NCI-H146 treated with DMSO at 0.1 percent for 48 hours (cell line): Measurements from ENCODE around the gene OSBPL5.

Experiments
- DNase-seq: peaks from one replicate; lab custom pipeline; 2025; ENCODE audit not compliant: unreplicated experiment; lab: John Stamatoyannopoulos, UW

OSBPL5 gene, protein sequence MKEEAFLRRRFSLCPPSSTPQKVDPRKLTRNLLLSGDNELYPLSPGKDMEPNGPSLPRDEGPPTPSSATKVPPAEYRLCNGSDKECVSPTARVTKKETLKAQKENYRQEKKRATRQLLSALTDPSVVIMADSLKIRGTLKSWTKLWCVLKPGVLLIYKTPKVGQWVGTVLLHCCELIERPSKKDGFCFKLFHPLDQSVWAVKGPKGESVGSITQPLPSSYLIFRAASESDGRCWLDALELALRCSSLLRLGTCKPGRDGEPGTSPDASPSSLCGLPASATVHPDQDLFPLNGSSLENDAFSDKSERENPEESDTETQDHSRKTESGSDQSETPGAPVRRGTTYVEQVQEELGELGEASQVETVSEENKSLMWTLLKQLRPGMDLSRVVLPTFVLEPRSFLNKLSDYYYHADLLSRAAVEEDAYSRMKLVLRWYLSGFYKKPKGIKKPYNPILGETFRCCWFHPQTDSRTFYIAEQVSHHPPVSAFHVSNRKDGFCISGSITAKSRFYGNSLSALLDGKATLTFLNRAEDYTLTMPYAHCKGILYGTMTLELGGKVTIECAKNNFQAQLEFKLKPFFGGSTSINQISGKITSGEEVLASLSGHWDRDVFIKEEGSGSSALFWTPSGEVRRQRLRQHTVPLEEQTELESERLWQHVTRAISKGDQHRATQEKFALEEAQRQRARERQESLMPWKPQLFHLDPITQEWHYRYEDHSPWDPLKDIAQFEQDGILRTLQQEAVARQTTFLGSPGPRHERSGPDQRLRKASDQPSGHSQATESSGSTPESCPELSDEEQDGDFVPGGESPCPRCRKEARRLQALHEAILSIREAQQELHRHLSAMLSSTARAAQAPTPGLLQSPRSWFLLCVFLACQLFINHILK

DNA sequence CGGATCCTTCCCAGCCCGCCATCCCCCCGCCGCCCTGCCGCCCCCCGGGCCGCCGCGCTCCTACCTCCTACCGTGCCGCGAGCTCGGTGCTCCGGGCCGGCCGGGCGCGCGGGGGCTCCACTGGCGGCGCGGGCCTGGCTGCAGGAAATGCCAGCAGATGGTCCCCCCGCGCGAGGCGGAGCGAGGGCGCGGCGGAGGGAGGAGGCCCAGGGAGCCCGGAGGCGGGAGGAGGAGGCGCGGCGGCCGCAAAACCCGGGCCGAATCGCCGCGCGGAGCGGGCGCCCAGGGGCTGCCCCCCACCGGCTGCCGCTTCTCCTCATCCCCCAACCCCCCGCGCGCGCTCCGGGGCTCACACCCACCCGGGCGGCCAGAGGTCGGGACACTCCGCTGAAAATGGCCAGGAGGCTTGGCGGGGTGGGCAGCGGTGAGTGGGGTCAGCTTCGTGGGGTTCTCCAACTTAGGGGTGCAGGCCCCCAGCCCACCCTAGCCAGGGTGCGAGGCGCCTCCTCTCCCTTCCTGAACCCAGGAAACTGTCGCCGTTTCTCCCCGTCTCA is at the start of gene OSBPL5:
Gene OSBPL5 (minus strand): TSS at position 159 of the 554 bp plus-strand sequence. CDS start 36,162 bp downstream, outside the sequence.
- peak; percentile 11 for DNase-seq

- no peak for DNase-seq
Observed at GRCh38 chr11:3214420-3214699, 49.2 kb upstream of the OSBPL5 start.

- no peak for DNase-seq
Observed at GRCh38 chr11:3213659-3214419, 48.7 kb upstream of the OSBPL5 start.

GRCh38 chr11:3208272-3208671 is 43.2 kb upstream of the OSBPL5 start:
- DNase-seq = no peak

DNA sequence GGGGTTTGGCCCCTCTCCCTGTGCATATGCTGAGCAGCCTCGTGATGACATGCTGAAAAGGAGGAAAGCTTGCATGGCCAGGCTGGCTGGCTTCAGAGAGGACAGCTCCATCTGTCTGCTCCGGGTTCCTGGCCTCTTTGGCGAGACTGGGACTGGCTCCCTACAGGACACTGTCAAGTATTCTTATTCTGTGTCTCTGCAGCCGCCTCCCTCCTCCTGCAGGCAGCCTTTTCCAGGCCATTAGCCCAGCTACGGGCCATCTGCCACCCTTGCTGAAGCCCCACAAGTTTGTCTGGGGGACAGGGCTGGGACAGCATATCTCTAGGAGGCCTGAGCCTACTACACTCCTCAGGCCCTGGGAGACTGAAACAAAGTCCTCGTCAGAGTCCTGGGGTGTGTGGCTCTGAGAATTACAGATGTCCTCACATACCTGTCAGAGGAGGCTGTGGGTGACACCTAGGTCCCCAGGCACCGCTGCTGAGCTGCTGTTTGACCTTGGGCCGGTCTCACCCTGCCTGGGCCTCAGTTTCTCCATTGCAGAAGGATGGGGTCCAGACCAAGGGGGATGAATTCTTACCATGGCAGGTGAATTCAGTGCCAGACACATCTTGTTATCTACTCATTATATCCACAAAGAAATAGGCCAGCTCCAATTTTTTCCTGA is 42.5 kb upstream of the OSBPL5 start:
- no peak for DNase-seq

DNA sequence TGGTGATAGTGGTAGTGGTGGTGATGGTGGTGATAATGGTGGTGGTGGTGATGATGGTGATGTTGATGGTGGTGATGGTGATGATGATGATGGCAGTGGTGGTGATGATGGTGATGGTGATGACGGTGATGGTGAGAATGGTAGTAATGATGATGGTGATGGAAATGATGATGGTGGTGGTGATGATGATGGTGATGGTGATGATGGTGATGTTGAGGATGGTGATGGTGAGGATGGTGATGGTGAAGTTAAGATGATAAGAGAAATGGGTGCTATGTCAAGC is 41.8 kb upstream of the OSBPL5 start:
- DNase-seq = no peak

DNA sequence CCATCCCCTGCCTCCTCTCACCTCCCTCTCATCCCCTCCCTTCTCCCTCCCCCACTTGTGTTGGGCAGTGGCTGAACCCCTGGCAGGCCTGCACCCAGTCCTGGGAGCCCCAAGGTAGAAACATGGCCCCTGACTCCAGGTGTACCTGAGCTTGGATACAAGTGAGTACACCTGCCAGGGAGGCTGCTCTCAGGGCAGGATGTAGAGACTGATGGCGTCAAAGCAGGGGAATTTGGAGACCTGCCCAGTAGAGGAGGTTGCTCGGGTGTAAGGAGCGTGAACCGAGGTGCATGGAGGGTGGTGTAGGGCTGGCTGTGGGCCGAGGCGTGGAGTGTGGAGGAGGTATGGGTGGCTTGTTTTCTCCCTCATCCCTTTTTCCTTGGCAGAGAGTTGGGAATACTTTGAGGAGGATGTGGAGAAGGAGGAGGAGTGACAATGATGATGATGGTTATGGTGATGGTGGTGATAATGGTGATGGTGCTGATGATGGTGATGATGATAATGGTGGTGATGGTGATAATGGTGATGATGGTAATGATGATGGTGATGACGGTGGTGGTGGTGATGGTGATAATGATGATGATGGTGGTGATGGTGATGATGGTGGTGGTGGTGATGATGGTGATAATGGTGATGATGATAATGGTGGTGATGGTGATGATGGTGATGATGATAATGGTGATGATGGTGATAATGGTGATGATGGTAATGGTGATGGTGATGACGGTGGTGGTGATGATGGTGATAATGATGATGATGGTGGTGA is 41.2 kb upstream of the OSBPL5 start:
- DNase-seq = no peak

DNA sequence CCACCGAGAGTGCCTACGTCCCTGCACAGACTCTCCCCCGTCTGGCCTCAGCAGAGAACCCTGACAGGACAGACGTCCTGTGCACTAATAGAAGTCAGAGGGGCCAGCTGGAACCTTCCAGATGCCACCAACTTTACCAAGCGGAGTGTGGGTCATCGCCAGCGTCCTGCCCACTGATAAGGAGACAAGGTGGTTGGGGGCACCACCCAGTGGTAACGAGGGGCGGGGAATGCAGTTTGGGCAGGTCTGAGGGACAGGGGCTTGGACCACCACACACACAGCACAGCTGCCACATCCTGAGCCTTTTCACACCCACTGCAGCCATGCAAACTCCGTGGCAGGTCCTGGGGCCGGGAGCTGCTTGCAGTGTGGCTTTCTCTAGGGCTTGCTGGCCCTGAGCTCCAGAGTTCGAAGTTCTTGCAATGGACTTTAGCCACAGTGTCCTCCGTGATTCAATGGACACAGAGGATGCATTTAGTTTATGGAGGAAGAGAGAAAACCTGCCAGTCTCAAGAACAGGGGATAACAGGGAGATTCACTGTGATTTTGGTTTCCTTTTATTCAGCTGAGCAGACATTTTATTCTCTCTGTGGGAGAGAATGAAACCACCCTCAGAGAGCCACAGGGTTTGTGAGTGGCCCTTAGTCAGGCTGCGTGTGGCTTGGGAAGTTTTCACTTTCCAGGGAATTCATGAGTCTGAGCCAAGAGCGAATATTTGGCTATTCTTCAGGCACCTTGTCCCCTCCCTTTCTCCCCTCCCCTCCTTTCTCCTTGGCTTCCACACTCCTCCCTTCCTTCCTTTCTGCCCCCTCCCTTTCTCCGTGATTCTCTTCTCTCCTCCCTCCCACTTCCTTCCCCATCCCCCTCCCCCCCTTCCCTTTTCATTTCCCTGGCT is 40.4 kb upstream of the OSBPL5 start:
- no peak for DNase-seq

DNA sequence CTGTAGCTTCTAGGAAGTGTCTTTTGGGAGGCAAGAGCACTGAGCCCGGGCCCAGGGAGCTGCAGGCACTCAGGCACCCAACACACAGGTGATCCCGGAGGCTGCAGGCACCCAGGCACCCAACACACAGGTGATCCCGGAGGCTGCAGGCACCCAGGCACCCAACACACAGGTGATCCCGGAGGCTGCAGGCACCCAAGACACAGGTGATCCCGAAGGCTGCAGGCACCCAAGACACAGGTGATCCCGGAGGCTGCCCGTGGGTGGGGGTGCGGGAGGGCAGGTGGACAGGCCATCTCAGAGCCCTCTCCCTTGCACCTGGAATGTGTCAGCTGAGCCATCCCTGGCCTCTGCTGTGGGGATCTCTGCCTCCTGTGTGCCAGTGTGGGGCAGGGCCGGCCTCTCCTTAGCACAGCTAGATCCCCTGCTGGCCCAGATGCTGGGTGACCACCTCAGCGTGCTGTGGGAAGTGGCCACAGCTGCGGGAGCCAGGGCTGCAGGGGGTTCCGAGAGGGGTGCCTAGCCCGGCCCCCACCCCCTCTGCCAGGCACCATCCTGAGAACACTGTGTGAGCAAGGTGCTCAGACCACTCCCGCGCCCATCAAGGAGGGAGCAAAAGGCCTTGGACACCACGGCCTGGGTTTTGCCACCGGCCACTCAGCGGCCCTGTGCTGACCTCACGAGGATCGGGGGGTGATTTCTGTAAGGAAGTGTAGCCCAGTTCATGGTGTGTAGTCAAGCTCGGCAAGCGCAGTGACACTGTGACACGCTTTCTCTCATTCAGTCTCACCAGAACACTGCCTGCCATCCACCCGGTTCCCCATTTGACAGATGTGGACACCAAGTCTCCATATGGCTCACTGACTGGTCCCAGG is 39.3 kb upstream of the OSBPL5 start:
- no peak for DNase-seq

DNA sequence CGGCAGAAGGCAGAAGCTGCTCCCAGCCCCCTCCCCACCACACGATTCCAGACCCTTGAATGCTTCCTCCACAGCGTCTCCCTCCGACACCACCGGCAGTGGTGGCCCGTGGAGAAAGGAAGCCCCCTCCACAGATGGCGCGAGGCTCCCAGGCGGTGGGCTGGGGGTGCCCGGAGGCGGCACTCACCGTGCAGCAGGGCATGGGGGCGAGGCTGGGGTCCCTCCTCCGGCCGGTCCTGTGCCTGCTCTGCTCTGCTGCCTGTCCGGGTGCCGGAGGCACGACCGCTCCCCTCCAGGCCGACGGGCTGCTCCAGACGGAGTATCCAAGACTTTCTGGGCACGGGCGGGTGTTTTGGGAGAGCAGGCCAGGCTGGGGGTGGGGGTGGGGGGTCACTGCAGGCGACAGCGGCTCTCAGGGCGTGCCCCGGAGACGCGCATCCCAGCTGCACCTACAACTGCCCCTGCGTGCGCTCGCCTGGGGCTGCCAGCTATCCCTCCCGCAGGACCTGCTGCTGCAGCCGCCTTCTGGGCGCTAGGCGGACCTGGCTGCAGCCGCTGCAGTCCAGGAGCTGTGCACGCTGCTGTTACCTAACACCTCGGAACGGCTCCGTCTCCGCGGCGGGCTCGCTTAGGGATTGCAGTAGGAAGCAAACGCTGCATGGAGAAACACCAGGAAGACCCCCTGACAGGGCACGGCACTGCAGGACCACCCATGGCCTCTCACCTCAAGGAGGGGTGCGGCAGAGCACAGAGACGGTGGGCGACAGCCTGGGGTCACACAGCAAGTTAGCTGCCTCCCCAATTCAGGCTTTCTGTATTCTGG is 38.3 kb upstream of the OSBPL5 start:
- DNase-seq = peak; percentile 11

DNA sequence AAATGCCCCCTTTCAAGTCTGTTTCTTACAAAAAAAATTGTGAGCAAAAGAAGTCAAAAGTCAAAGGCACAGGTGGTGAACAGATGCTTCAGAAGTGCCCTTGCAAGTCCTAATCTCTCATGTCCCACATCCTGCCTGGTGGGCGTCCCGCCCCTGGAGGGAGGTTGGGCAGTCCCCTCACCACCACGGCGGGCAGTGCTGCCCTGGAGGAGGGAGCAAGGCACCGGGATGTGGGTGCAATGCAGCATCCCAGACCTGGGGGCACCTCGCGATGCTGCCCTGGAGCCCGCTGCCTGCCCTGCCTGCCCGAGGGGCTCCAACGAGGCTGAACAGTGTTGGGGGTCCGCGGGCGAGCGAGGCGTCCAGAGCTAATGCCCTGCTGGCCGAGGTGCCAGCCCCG is 37.6 kb upstream of the OSBPL5 start:
- DNase-seq = no peak

DNA sequence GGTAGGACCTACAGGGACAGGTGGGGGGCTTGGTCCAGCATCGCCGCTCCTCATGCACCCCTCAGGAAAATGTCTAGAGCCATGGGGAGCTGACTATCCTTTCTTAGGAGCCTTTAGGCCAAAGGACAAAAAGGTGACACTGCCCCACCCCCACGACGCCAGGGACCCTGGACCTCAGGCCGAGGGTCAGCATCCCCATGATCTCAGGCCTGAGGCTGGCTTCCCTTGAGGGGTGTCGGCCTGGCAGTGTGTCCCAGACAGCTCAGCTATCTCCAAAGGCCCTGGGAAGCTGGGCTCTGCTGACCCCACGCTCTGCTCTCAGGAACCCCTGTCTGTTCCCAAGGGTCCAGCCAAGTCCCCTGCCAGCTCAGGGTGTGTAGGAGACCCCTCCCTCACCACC is 37.2 kb upstream of the OSBPL5 start:
- DNase-seq = no peak

- DNase-seq = no peak
Observed at GRCh38 chr11:3201677-3202181, 36.6 kb upstream of the OSBPL5 start.

- DNase-seq = no peak
Observed at GRCh38 chr11:3201112-3201581, 36.0 kb upstream of the OSBPL5 start.

DNA sequence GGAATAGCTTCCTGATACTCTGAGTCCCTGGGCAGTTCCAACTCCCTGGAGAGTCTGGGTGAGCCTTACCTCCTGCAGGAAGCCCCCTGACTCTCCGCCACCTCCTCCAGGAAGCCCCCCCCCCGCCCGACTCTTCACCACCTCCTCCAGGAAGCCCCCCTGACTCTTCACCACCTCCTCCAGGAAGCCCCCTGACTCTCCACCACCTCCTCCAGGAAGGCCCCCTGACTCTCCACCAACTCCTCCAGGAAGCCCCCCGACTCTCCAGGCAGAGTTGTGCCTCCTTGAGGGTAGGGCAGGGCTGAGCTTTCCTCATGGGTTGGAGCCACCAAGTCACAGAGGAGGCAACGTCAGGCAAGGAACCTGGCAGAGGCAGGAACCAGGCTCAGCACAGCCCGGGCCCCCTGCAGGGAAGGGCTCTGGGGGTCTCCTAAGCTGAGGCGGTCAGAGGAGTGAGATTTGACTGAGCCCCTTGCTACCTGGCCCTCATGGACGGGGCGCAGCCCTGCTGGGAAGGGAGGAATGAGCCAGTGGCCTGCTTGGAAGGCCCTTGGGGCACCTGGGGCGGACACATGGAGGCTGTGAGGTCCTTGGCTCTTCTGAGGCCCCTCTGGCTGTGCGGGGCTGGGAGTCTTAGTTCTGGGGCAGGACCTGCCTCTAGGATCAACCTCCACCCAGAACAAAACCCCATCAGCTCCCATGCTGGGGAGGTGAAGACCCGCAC is 35.4 kb upstream of the OSBPL5 start:
- DNase-seq = no peak

DNA sequence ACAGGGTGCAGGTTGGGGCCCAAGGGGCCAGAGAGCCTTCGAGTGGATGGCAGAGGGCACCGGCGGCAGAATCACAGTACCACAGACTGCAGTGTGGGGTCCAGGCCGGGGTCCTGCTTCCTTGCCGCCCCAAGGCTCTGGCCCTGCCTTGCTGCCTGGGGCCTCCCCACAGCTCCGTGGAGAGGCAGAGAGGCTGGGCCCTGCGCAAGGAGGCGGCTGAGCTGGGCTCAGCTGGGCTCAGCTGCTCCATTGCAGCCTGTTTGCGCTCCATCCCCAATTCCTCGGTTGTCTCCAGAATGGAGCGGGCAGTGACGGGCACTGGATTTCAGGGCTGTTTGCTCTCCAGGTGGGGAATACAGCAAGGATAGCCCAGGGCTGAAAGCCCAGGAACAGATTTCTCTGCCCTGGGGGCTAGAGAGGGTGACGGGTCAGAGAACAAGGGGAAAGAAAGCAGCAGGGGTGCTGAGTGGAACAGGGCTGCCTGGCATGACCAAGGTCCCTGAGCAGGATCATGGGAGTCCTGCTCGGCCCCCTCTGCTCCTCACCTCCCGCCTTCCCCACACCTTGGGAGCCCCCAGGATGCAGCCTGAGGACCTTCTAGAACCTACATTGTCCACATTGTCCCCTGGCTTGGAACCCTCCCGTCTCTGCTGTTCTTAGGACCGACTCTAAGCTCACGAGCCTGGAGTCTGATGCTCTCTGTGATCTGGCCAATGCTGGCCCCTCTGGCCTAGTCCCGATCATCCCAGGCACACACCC is 34.6 kb upstream of the OSBPL5 start:
- DNase-seq = no peak
